ENCODE data around the gene RABL6.
"Not testable (repeated sequence)": the region's sequence is repeated elsewhere in the genome, so short reads cannot be mapped to it uniquely, and the experiment has no call there.

The RABL6 gene

DNA sequence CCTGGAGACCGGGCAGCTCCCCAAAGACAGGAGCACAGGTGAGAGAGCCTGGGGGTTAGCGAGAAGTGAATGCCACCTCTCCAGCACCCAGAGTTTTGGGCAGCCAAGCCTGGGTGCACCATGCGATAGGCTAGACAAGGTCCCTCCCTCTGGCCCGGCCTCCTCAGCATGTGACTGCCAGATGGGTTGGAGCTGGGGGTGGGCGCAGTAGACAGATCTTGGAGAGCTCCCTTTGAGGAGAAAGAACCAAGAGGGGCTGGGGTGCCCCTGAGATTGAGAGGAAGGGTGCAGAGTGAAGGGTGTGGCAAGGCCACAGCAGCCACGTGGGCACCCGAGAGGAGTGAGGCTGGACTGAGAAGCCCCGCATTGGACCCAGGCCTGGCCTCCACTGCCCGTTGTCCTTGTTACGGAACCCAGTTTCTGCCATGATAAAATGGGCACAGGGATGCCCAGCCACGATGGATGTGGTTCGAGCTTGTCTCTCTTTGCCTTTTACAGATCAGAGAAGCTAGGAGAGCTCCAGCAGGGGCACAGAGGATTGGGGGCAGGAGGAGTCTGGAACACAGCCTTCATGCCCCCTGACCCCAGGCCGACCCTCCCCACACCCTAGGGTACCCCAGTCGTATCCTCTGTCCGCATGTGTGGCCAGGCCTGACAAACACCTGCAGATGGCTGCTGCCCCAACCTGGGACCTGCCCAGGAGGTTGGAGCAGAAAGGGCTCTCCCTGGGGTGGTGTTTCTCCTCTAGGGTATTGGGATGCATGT is 15.2 kb upstream of the RABL6 start:
- TF ChIP-seq, protein P1, sequence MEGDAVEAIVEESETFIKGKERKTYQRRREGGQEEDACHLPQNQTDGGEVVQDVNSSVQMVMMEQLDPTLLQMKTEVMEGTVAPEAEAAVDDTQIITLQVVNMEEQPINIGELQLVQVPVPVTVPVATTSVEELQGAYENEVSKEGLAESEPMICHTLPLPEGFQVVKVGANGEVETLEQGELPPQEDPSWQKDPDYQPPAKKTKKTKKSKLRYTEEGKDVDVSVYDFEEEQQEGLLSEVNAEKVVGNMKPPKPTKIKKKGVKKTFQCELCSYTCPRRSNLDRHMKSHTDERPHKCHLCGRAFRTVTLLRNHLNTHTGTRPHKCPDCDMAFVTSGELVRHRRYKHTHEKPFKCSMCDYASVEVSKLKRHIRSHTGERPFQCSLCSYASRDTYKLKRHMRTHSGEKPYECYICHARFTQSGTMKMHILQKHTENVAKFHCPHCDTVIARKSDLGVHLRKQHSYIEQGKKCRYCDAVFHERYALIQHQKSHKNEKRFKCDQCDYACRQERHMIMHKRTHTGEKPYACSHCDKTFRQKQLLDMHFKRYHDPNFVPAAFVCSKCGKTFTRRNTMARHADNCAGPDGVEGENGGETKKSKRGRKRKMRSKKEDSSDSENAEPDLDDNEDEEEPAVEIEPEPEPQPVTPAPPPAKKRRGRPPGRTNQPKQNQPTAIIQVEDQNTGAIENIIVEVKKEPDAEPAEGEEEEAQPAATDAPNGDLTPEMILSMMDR (IDR thresholded peaks at IDR 0.05; ENCODE audit: low read depth, low read length) = no peak
- peak in 1 of 2 donors; percentile 14 for DNase-seq (ENCODE audit: low read depth in 2 of 2)
- peak overlapping the region; percentile 92 to 99 for H3K4me3 ChIP-seq (replicated peaks in 1 of 2; ENCODE audit: low read depth in 2 of 2, low read length in 2 of 2)

DNA sequence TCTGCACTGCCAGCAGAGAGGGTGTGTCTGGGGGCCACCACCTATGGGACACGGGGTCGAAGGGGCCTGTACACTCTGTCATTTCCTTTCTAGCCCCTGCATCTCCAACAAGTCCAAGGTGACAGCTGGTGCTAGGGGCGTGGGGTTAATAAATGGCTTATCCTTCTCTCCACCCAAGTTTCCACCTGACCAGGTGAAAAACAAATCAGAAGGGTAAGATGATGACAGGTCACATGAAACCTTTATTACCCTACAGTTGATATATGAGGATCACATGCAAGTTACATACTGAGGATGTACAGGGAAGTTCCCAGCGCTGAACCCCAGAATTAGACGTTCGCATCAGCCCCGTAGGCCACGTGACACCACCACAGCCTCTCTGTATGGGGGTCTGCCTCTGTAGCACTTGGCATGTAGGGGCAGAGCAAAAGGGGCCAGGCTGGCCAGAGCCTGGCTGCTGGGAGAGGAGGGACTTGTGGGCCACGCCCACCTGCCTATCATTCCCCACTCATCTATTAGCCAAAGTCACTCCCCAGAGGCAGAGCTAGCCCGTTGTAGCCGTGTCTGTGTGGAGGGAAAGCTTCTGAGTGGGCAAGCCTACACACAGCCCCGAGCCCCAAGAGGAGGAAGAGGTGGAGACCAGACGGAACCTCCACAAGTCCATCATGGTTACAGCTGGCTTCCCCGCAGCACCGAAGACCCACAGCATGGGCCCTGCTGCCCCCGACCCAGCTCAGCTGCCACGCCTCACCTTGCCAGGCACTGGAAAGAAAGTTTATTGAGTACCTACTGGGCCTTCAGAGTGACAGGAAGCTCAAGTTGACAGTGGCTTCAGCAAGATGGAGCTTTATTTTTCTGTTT is 14.4 kb upstream of the RABL6 start:
- TF ChIP-seq, protein P1 (IDR thresholded peaks at IDR 0.05; ENCODE audit: low read depth, low read length) = no peak
- DNase-seq (ENCODE audit: low read depth in 2 of 2) = peak in 1 of 2 donors; percentile 39
- H3K4me3 ChIP-seq (replicated peaks in 1 of 2; ENCODE audit: low read depth in 2 of 2, low read length in 2 of 2) = no peak overlapping the region

DNA sequence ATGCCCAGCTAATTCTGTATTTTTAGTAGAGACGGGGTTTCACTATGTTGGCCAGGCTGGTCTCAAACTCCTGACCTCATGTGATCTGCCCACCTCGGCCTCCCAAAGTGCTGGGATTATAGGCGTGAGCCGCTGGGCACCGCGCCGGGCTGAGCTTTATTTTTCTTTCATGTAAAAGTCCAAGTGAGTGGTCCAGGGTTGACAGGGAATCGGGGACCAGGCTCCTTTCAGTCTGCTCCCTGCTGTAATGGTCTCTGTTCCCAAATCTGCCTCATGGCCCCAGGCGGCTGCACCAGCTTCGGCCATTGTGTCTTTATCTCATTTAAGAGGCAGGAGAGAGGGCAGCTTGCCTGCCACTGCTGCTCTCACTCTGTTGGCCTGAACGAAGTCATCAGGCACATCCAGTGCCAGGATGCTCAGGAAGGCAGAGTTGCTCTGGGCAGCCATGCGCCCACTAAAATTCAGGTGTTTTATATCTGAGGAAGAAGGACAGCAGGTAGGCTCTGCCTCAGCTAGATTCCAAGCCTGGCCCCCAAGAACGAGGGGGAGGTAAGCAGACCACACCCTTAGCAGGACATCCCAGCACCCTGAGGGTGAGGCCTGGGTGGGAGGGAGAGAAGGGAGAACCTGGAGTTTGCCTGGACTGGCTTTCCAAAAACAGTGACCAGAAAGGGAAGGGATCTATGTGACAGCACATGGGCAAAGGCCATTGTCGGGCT is 13.3 kb upstream of the RABL6 start:
- no peak overlapping the region for H3K4me3 ChIP-seq (replicated peaks in 1 of 2; ENCODE audit: low read depth in 2 of 2, low read length in 2 of 2)
- DNase-seq (ENCODE audit: low read depth in 2 of 2) = no peak
- TF ChIP-seq, protein P1 (IDR thresholded peaks at IDR 0.05; ENCODE audit: low read depth, low read length) = no peak

DNA sequence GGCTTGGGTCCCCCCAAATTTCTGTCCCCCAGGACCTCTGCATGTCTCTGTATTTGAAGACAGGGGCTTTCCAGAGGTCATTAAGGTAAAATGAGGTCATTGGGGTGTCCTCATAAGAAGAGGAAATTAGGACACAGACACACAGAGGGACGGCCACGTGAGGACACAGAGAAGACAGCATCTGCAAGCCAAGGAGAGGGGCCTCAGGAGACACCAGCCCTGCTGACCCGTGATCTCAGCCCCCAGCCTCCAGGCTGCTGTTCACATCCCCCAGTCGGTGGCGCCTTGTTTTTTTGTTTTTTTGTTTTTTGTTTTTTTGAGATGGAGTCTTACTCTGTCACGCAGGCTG is 12.8 kb upstream of the RABL6 start:
- no peak for DNase-seq (ENCODE audit: low read depth in 2 of 2)
- no peak overlapping the region for H3K4me3 ChIP-seq (replicated peaks in 1 of 2; ENCODE audit: low read depth in 2 of 2, low read length in 2 of 2)
- TF ChIP-seq, protein P1 (IDR thresholded peaks at IDR 0.05; ENCODE audit: low read depth, low read length) = no peak

DNA sequence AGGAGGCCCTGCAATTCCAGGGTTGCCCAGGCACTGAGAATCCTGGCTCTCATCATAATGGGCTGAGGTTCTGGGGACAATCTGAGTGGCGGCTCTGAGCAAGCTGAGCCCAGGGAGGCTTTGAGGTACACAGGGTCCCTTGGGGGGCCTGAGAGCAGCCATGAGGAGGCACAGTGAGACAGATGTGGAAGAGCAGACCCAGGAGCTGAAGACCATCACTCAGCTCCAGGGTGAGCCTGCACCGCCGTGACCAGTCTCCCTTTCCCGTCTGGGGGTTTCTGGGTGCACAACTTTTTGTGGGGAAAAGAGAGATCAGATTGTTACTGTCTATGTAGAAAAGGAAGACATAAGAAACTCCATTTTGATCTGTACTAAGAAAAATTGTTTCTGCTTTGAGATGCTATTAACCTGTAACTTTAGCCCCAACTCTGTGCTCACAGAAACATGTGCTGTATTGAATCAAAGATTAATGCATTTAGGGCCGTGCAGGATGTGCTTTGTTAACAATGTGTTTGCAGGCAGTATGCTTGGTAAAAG is 11.4 kb upstream of the RABL6 start, which contains the start of gene CCDC183:
Gene CCDC183 (plus strand): TSS at position 101 of the 537 bp plus-strand sequence. CDS start 60 bp downstream, at position 161.
- TF ChIP-seq, protein P1 (IDR thresholded peaks at IDR 0.05; ENCODE audit: low read depth, low read length) = no peak
- no peak within 1 kb of the TSS for H3K4me3 ChIP-seq (replicated peaks in 1 of 2; ENCODE audit: low read depth in 2 of 2, low read length in 2 of 2)
- DNase-seq (ENCODE audit: low read depth in 2 of 2) = no peak

DNA sequence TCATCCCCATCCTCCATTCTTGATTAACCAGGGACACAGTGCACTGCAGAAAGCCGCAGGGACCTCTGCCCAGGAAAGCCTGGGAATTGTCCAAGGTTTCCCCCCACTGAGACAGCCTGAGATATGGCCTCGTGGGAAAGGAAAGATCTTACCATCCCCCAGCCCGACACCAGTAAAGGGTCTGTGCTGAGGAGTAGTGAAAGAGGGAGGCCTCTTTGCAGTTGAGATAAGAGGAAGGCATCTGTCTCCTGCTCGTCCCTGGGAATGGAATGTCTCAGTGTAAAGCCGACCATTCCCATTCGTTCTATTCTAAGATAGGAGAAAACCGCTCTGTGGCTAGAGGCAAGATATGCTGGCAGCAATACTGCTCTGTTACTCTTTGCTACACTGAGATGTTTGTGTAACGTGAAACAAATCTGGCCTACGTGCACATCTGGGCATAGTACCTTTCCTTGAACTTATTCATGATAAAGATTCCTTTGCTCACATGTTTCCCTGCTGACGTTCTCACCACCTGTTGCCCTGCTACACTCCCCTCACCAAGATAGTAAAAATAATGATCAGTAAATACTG is 10.9 kb upstream of the RABL6 start:
- H3K4me3 ChIP-seq (replicated peaks in 1 of 2; ENCODE audit: low read depth in 2 of 2, low read length in 2 of 2) = not testable (repeated sequence)
- peak in 1 of 2 donors; percentile 84 for DNase-seq (ENCODE audit: low read depth in 2 of 2)

All from cardiac fibroblast (primary cell).